GM10266 (cell line): ENCODE measurements around the gene CDS2.

Experiments used
- DNase-seq: peaks from one replicate; pipeline ENCODE4 v3.0.0; 2012; ENCODE audit errors: extremely low spot score
- TF ChIP-seq, protein P1 (sequence below): IDR thresholded peaks from 2 replicates; pipeline ENCODE4 v1.5.1; 2012; ENCODE audit warnings: mild to moderate bottlenecking, low read depth; ENCODE audit not compliant: control insufficient read depth, insufficient read depth; ENCODE audit errors: missing control alignments

Gene CDS2

DNA sequence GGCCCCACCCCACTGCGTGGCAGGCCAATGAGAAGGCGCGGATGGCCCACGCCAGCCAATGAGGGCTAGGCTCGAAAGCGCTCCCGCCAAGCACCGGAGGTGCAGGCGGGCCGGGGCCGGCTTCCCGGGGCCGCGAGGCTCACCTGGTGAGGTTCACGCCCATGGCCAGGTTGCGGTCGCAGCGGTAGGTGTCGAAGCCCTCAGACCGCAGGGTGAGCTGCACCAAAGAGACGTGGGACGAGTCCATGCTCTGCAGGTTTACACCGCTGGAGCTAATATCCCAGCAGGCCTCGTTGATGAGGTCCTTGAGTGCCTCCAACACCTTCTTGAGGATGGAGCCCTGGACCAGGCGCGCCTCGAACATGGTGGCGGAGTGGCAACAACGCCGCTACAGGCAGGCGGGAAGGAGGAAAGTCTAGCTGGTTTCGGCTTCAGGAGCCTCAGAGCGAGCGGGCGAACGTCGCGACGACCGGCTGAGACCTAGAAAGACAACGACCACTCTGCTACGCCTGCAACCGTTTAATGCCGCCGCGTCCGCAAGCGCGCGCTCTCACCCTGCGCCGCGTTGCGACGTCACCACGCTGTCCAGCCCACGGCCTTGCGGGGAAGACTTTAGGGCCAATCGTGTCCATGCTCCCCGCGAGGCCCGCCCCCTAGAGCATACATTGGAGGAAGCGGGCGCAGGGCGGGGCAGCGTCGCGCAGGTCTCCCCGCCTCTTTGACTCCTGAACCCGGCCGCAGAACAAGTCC lies 7.2 kb upstream of the CDS2 start, which contains the start of gene PCNA:
TSS of gene PCNA (minus strand) at position 524 of the 750 bp plus-strand sequence. CDS start at position 364, 160 bp downstream.
- TF ChIP-seq, protein P1, sequence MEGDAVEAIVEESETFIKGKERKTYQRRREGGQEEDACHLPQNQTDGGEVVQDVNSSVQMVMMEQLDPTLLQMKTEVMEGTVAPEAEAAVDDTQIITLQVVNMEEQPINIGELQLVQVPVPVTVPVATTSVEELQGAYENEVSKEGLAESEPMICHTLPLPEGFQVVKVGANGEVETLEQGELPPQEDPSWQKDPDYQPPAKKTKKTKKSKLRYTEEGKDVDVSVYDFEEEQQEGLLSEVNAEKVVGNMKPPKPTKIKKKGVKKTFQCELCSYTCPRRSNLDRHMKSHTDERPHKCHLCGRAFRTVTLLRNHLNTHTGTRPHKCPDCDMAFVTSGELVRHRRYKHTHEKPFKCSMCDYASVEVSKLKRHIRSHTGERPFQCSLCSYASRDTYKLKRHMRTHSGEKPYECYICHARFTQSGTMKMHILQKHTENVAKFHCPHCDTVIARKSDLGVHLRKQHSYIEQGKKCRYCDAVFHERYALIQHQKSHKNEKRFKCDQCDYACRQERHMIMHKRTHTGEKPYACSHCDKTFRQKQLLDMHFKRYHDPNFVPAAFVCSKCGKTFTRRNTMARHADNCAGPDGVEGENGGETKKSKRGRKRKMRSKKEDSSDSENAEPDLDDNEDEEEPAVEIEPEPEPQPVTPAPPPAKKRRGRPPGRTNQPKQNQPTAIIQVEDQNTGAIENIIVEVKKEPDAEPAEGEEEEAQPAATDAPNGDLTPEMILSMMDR: no peak

DNA sequence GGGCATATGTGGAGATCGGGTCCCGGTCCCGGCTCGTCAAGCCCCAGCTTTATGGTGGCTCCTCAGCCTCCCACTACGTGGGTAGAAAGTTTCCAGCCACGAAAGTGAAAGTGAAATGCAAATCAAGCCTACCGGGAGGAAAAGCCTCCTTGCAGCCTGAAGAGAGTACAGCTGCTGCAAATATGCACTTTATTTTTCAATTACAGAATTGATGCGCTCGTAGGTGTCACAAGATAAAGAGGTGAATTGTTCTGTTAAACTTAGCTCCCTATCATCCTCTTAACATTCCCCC lies 6.7 kb upstream of the CDS2 start:
- TF ChIP-seq, protein P1: no peak
- no peak for DNase-seq

More for the DNA sequence above, 7.2 kb upstream of the CDS2 start, which contains the start of gene PCNA:
- peak; percentile 95 for DNase-seq

DNA sequence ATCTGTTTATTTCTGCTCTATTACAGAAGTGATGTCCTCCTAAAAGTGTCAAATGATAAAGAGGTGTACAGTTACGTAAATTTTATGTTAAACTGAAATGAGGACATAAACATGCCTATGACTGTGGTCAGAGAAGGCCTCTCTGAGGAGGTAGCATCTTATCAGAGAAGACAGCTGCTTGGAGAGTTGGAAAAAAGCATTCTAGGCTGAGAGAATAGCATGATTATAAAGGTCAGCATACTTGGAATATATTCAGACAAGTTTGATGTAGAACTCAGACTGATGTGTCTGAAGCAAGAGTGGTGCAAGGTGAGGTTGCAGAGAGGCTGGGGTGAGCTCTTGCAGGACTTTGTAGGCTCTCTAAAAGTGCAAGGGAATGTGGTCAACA lies 3.9 kb upstream of the CDS2 start:
- TF ChIP-seq, protein P1: no peak
- DNase-seq: no peak

DNA sequence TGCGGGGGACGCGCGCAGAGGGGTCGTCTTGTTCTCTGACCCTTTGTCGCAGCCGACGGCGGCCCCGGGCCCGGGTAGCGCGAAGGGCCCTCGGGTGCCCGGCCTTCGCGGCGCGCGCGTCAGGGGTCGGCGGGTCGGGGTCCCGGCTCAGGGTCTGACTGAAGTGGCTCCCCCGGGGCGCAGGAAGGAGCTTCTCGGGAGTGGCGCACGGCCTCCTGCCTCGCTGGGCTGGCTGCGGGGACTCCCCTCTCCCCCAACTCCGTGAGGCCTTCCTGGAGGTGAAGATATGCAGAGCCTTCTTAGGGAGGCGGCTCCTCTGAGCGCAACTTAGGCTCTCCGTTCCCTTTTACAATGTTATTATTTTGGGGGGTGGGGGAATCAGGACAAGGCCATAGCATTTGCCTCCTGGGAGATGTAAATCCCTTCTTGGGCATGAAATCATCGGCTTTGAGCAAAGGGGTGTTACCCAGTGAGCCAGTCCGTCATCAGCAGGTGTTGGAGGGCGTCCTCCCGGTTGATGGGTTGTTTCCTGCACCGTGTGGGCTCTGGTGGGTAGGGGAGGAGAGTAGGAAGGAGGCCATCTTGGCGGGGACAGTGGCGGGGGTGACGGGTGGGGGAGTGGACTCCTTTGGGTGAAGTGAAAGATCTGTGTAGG lies 523 bp downstream of the CDS2 start:
- TF ChIP-seq, protein P1: peak; percentile 4
- DNase-seq: peak; percentile 60

DNA sequence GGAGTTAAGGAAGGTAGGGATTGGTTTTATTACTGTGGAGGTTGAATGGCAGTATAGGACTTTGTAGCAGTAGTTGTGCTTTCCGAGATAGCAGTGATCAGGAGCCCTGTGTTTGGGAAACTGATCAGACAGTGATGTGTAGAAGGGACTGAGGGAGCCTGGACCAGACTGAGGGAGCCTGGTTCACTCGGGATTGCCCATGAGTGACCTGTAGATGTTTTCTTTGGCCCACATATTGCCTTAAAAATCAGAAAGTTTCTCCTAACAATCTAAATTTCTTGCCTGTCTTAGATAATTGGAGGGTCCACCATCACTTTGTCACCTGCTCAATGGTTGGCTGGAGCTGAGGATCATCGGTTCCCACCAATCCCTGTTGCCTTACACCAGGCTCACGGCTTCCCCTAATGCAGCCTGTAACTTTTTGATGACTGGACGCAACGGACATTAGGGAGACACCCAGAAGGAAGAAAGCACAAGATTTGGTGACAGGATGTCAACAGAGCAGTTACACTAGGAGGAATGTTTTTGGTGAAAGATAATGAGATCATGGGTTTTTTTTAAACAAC lies 1.1 kb downstream of the CDS2 start:
- TF ChIP-seq, protein P1: no peak
- DNase-seq: no peak

DNA sequence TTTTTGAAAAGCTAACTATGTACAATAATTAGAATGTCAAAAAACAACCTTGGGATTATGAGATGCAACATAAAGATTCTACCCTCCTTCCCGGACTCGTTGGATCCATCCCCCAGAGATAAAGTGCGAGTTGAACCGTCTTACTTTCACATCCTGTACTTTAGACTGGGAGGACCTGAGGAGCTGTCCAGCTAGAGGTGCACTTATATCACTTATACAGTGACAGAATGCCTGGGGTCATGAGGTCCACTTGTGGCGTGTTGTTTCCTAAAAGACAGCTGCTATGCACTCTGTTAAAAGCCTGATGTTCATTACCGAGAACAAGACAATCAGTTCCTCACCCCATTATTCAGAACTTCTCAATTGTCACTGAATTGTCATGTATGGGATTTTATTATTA lies 2.1 kb downstream of the CDS2 start:
- TF ChIP-seq, protein P1: no peak

DNA sequence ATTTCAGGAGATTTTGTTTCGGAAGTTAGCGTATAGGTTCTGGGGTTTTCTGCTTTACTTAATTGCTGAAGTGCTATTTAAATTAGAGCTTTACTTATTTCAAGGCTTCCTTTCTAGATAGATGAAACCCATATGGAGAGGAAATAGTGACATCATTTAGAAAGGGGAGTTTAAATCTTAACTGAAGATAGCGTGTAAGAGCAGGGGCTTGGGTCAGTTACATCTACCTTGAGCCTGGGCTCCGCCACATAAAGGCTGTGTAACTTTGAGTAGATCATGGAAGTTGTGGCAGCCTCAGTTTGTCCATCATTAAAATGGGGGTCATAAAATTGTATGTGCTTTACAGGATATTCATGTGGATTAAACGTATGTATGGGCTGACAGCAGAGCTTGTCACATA lies 4.7 kb downstream of the CDS2 start:
- peak; percentile 28 for DNase-seq

More for the DNA sequence above, 2.1 kb downstream of the CDS2 start:
- no peak for DNase-seq

More for the DNA sequence above, 4.7 kb downstream of the CDS2 start:
- TF ChIP-seq, protein P1: no peak
